ENCODE measurements around the gene FBXL17.

FBXL17 gene

GRCh38 chr5:108094800-108095199 lies 287.1 kb downstream of the FBXL17 start:
- H2BK5ac ChIP-seq (ENCODE audit: low read length): no peak overlapping the region
- H2AFZ ChIP-seq (ENCODE audit: low read length): no peak overlapping the region
- WGBS, 2 donors (ENCODE audit: extremely low coverage in 2 of 2, insufficient read length in 2 of 2, insufficient replicate concordance in 1 of 2): no CpG with 5 or more reads among the region's 1 CpG
- no peak overlapping the region for H2BK15ac ChIP-seq (ENCODE audit: low read length)
- peaks cover 0 to 4% of the 10 kb centered on the region in 2 donors for H3K4me1 ChIP-seq (ENCODE audit: control insufficient read depth in 2 of 2, insufficient read depth in 1 of 2, low read depth in 1 of 2, low read length in 2 of 2)
- H3K4me3 ChIP-seq (ENCODE audit: low read length in 2 of 2): no peak overlapping the region
- no peak overlapping the region for H4K91ac ChIP-seq (ENCODE audit: low read depth, low read length, poor library complexity)
- no peak overlapping the region for H2BK120ac ChIP-seq (ENCODE audit: low read depth, low read length)
- H3K14ac ChIP-seq (ENCODE audit: low read length): no peak overlapping the region
- H3K36me3 ChIP-seq (replicated peaks in 1 of 2; ENCODE audit: control insufficient read depth in 2 of 2, insufficient read depth in 2 of 2, low read length in 2 of 2): no peaks in the 10 kb centered on the region
- no peak overlapping the region for H3K27ac ChIP-seq (replicated peaks; ENCODE audit: low read length)
- no peak overlapping the region for H2BK12ac ChIP-seq (ENCODE audit: low read length)
- H3K9ac ChIP-seq (ENCODE audit: low read depth, low read length, poor library complexity): no peak overlapping the region
- H2AK5ac ChIP-seq (ENCODE audit: low read depth, low read length): no peak overlapping the region
- no peaks in the 10 kb centered on the region for H3K9me3 ChIP-seq (replicated peaks in 1 of 2; ENCODE audit: control insufficient read depth in 2 of 2, insufficient read depth in 1 of 2, low read depth in 1 of 2, low read length in 2 of 2)
- DNase-seq (ENCODE audit: low spot score): no peak
- H3K18ac ChIP-seq (ENCODE audit: low read length): no peak overlapping the region
- H3K23ac ChIP-seq (ENCODE audit: low read depth, low read length, poor library complexity): no peak overlapping the region
- H3K27me3 ChIP-seq (ENCODE audit: control insufficient read depth in 3 of 3, insufficient read depth in 3 of 3, low read depth in 1 of 3, low read length in 3 of 3): no peaks in the 10 kb centered on the region
- H3K4ac ChIP-seq (ENCODE audit: low read length): no peak overlapping the region
- no peak overlapping the region for H3K4me2 ChIP-seq (ENCODE audit: insufficient read depth, low read length, poor library complexity, severe bottlenecking)
- H4K8ac ChIP-seq (ENCODE audit: low read depth, low read length): no peak overlapping the region
- H3K79me1 ChIP-seq (ENCODE audit: low read depth, low read length): no peaks in the 10 kb centered on the region

GRCh38 chr5:108093186-108093585 lies 288.7 kb downstream of the FBXL17 start:
- no peak overlapping the region for H3K4me2 ChIP-seq (ENCODE audit: insufficient read depth, low read length, poor library complexity, severe bottlenecking)
- H4K91ac ChIP-seq (ENCODE audit: low read depth, low read length, poor library complexity): no peak overlapping the region
- no peak overlapping the region for H2BK12ac ChIP-seq (ENCODE audit: low read length)
- no peak overlapping the region for H3K14ac ChIP-seq (ENCODE audit: low read length)
- no peaks in the 10 kb centered on the region for H3K36me3 ChIP-seq (replicated peaks in 1 of 2; ENCODE audit: control insufficient read depth in 2 of 2, insufficient read depth in 2 of 2, low read length in 2 of 2)
- H2BK15ac ChIP-seq (ENCODE audit: low read length): no peak overlapping the region
- no peak overlapping the region for H4K8ac ChIP-seq (ENCODE audit: low read depth, low read length)
- no peak overlapping the region for H3K18ac ChIP-seq (ENCODE audit: low read length)
- no peak overlapping the region for H3K4me3 ChIP-seq (ENCODE audit: low read length in 2 of 2)
- no peak for DNase-seq (ENCODE audit: low spot score)
- no CpG with 5 or more reads among the region's 2 CpGs for WGBS, 2 donors (ENCODE audit: extremely low coverage in 2 of 2, insufficient read length in 2 of 2, insufficient replicate concordance in 1 of 2)
- no peak overlapping the region for H3K9ac ChIP-seq (ENCODE audit: low read depth, low read length, poor library complexity)
- no peak overlapping the region for H2BK5ac ChIP-seq (ENCODE audit: low read length)
- H3K27ac ChIP-seq (replicated peaks; ENCODE audit: low read length): no peak overlapping the region
- peaks cover 0 to 4% of the 10 kb centered on the region in 2 donors for H3K4me1 ChIP-seq (ENCODE audit: control insufficient read depth in 2 of 2, insufficient read depth in 1 of 2, low read depth in 1 of 2, low read length in 2 of 2)
- H2BK120ac ChIP-seq (ENCODE audit: low read depth, low read length): no peak overlapping the region
- H2AFZ ChIP-seq (ENCODE audit: low read length): no peak overlapping the region
- H3K23ac ChIP-seq (ENCODE audit: low read depth, low read length, poor library complexity): no peak overlapping the region
- H3K79me1 ChIP-seq (ENCODE audit: low read depth, low read length): no peaks in the 10 kb centered on the region
- no peaks in the 10 kb centered on the region for H3K27me3 ChIP-seq (ENCODE audit: control insufficient read depth in 3 of 3, insufficient read depth in 3 of 3, low read depth in 1 of 3, low read length in 3 of 3)
- no peak overlapping the region for H2AK5ac ChIP-seq (ENCODE audit: low read depth, low read length)
- no peak overlapping the region for H3K4ac ChIP-seq (ENCODE audit: low read length)
- no peaks in the 10 kb centered on the region for H3K9me3 ChIP-seq (replicated peaks in 1 of 2; ENCODE audit: control insufficient read depth in 2 of 2, insufficient read depth in 1 of 2, low read depth in 1 of 2, low read length in 2 of 2)

- Histone ChIP-seq H3K18ac (ENCODE audit: low read length) (no peak overlapping the region), H3K14ac (ENCODE audit: low read length) (no peak overlapping the region), H2BK120ac (ENCODE audit: low read depth, low read length) (no peak overlapping the region), H3K4me3 (ENCODE audit: low read length in 2 of 2) (no peak overlapping the region), H4K91ac (ENCODE audit: low read depth, low read length, poor library complexity) (no peak overlapping the region), H3K9me3 (replicated peaks in 1 of 2; ENCODE audit: control insufficient read depth in 2 of 2, insufficient read depth in 1 of 2, low read depth in 1 of 2, low read length in 2 of 2) (no peaks in the 10 kb centered on the region), H2BK5ac (ENCODE audit: low read length) (no peak overlapping the region), H3K27ac (replicated peaks; ENCODE audit: low read length) (no peak overlapping the region), H3K23ac (ENCODE audit: low read depth, low read length, poor library complexity) (no peak overlapping the region), H3K4me1 (ENCODE audit: control insufficient read depth in 2 of 2, insufficient read depth in 1 of 2, low read depth in 1 of 2, low read length in 2 of 2) (peaks cover 0 to 4% of the 10 kb centered on the region in 2 donors), H2AFZ (ENCODE audit: low read length) (no peak overlapping the region), H3K27me3 (ENCODE audit: control insufficient read depth in 3 of 3, insufficient read depth in 3 of 3, low read depth in 1 of 3, low read length in 3 of 3) (no peaks in the 10 kb centered on the region), H3K4ac (ENCODE audit: low read length) (no peak overlapping the region), H3K36me3 (replicated peaks in 1 of 2; ENCODE audit: control insufficient read depth in 2 of 2, insufficient read depth in 2 of 2, low read length in 2 of 2) (no peaks in the 10 kb centered on the region), H3K4me2 (ENCODE audit: insufficient read depth, low read length, poor library complexity, severe bottlenecking) (no peak overlapping the region), H2BK15ac (ENCODE audit: low read length) (no peak overlapping the region), H3K9ac (ENCODE audit: low read depth, low read length, poor library complexity) (no peak overlapping the region), H2BK12ac (ENCODE audit: low read length) (no peak overlapping the region), H2AK5ac (ENCODE audit: low read depth, low read length) (no peak overlapping the region), H3K79me1 (ENCODE audit: low read depth, low read length) (no peaks in the 10 kb centered on the region), H4K8ac (ENCODE audit: low read depth, low read length) (no peak overlapping the region)
- DNase-seq (ENCODE audit: low spot score): no peak
- WGBS, 2 donors (ENCODE audit: extremely low coverage in 2 of 2, insufficient read length in 2 of 2, insufficient replicate concordance in 1 of 2): no CpG with 5 or more reads among the region's 4 CpGs
Observed at GRCh38 chr5:108090946-108091345, 291.0 kb downstream of the FBXL17 start.

DNA sequence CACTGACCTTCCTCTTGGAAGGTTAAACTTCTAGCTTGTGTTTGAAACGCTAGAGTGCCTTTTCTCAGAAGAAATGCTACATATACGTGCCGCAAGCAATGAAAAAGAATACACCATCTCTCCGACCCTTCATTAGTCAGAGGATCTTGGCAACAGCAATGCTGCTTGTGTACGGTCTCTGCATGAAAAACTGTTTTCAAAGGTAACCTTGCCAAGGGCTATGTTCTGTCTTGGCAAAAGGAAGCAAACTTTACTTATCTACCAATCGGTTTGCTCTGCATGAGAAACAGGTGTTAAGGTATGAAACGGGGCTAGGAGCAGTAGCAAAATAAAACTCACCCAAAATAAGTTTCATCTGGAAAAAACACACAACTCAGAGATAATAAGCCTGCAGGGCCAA lies 297.8 kb downstream of the FBXL17 start:
- H3K9ac ChIP-seq (ENCODE audit: low read depth, low read length, poor library complexity): no peak overlapping the region
- WGBS, 2 donors (ENCODE audit: extremely low coverage in 2 of 2, insufficient read length in 2 of 2, insufficient replicate concordance in 1 of 2): no CpG with 5 or more reads among the region's 7 CpGs
- H2BK12ac ChIP-seq (ENCODE audit: low read length): no peak overlapping the region
- H3K4ac ChIP-seq (ENCODE audit: low read length): no peak overlapping the region
- no peaks in the 10 kb centered on the region for H3K79me1 ChIP-seq (ENCODE audit: low read depth, low read length)
- H3K9me3 ChIP-seq (replicated peaks in 1 of 2; ENCODE audit: control insufficient read depth in 2 of 2, insufficient read depth in 1 of 2, low read depth in 1 of 2, low read length in 2 of 2): no peaks in the 10 kb centered on the region
- H3K27me3 ChIP-seq (ENCODE audit: control insufficient read depth in 3 of 3, insufficient read depth in 3 of 3, low read depth in 1 of 3, low read length in 3 of 3): no peaks in the 10 kb centered on the region
- no peak overlapping the region for H3K18ac ChIP-seq (ENCODE audit: low read length)
- H4K8ac ChIP-seq (ENCODE audit: low read depth, low read length): no peak overlapping the region
- no peak overlapping the region for H2AK5ac ChIP-seq (ENCODE audit: low read depth, low read length)
- H3K14ac ChIP-seq (ENCODE audit: low read length): no peak overlapping the region
- no peak overlapping the region for H3K4me2 ChIP-seq (ENCODE audit: insufficient read depth, low read length, poor library complexity, severe bottlenecking)
- no peaks in the 10 kb centered on the region for H3K36me3 ChIP-seq (replicated peaks in 1 of 2; ENCODE audit: control insufficient read depth in 2 of 2, insufficient read depth in 2 of 2, low read length in 2 of 2)
- no peaks in the 10 kb centered on the region for H3K4me1 ChIP-seq (ENCODE audit: control insufficient read depth in 2 of 2, insufficient read depth in 1 of 2, low read depth in 1 of 2, low read length in 2 of 2)
- no peak overlapping the region for H2BK15ac ChIP-seq (ENCODE audit: low read length)
- H3K4me3 ChIP-seq (ENCODE audit: low read length in 2 of 2): no peak overlapping the region
- no peak overlapping the region for H4K91ac ChIP-seq (ENCODE audit: low read depth, low read length, poor library complexity)
- H3K23ac ChIP-seq (ENCODE audit: low read depth, low read length, poor library complexity): no peak overlapping the region
- no peak overlapping the region for H2BK5ac ChIP-seq (ENCODE audit: low read length)
- no peak overlapping the region for H3K27ac ChIP-seq (replicated peaks; ENCODE audit: low read length)
- no peak overlapping the region for H2BK120ac ChIP-seq (ENCODE audit: low read depth, low read length)
- DNase-seq (ENCODE audit: low spot score): no peak
- H2AFZ ChIP-seq (ENCODE audit: low read length): no peak overlapping the region
